ENCODE measurements around the gene CACNB2. TPM values are rescaled to one million over a fixed set of nuclear protein-coding genes. Genes with fewer than 3 reads are reported as not detected.

The CACNB2 gene
- total RNA-seq, 6 experiments from 2014 or later: not detected

DNA sequence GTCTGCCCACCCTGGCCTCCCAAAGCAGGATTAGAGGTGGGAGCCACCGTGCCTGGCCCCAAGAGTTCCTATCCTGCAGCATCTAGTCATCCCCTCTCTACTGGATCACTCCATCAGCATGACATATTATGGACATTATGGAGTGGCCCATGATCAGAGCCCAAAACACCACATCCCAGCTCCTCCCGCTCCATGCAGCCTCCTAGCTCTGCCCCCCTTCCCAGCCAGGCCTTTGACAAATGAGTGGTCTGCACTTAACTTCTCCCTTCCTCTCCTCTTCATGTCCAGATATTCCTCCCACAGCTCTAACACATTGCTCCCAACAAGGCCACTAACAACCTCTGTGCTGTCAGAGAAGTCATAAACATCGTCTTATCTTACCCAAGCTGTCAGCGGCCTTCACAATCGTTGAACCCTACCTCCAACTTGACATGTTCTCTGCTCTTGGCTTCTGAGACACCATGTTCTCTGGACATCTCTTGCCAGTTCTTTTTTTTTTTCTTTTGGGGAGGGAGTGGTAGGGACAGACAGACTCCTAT, 323.5 kb downstream of the CACNB2 start:
- H3K27me3 Mint-ChIP-seq (ENCODE audit: insufficient read depth): peaks cover 2% of the 10 kb centered on the region; the same call in 1 of the 2 replicates
- no peaks in the 10 kb centered on the region for H3K4me1 Mint-ChIP-seq (ENCODE audit: low read depth)
- DNase-seq: no peak
- no peaks in the 10 kb centered on the region for H3K36me3 Mint-ChIP-seq (ENCODE audit: low read depth)
- TF ChIP-seq, protein P1, sequence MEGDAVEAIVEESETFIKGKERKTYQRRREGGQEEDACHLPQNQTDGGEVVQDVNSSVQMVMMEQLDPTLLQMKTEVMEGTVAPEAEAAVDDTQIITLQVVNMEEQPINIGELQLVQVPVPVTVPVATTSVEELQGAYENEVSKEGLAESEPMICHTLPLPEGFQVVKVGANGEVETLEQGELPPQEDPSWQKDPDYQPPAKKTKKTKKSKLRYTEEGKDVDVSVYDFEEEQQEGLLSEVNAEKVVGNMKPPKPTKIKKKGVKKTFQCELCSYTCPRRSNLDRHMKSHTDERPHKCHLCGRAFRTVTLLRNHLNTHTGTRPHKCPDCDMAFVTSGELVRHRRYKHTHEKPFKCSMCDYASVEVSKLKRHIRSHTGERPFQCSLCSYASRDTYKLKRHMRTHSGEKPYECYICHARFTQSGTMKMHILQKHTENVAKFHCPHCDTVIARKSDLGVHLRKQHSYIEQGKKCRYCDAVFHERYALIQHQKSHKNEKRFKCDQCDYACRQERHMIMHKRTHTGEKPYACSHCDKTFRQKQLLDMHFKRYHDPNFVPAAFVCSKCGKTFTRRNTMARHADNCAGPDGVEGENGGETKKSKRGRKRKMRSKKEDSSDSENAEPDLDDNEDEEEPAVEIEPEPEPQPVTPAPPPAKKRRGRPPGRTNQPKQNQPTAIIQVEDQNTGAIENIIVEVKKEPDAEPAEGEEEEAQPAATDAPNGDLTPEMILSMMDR (IDR thresholded peaks at IDR 0.05): no peak
- H3K9me3 Mint-ChIP-seq: peaks cover 25% of the 10 kb centered on the region; the same call in 1 of the 2 replicates
- no peak overlapping the region for H3K27ac Mint-ChIP-seq
- H3K4me3 Mint-ChIP-seq: no peak overlapping the region

DNA sequence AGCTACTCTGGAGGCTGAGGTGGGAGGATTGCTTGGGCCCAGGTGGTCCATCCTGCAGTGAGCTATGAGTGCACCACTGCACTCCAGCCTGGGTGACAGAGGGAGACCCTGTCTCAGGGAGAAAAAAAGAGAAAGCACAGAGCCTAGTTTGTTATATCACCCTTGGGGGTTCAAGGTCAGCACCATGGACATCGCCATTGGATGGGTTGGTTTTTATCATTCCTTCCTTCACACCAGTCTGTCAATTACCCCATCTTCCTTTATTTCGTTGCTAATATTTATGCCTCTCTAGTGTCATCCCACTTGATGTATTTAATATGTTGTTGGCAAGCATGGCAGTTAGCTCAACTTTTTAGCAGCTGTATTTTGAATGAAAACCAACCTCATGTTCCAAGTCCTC, 328.9 kb downstream of the CACNB2 start:
- H3K27ac Mint-ChIP-seq: no peak overlapping the region

DNA sequence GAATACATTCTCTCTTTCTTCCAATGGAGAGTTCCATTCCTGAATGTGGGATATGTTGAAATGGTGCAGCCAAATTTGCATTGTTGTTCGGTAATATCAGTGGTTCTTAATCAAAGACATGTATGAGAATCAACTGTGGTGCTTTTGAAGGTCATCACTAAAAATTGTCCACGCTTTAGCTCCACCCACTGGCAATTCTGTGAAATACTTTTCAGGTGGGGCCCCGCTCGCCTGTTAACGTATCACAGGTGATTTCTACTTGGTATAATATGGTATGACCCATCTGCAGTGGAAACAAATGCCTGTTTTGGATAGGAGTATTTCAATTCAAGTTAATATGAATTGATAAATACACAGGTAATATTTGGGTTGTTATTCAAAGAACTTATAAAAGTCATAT, 332.8 kb downstream of the CACNB2 start:
- H3K4me3 Mint-ChIP-seq: no peak overlapping the region
- no peaks in the 10 kb centered on the region for H3K9me3 Mint-ChIP-seq
- TF ChIP-seq, protein P1 (IDR thresholded peaks at IDR 0.05): 0 out of 2 replicates have a peak, but pooled peaks have one; percentile 13
- DNase-seq: no peak
- no peaks in the 10 kb centered on the region; the same call in 1 of the 2 replicates for H3K4me1 Mint-ChIP-seq (ENCODE audit: low read depth)
- H3K27ac Mint-ChIP-seq: no peak overlapping the region
- H3K36me3 Mint-ChIP-seq (ENCODE audit: low read depth): no peaks in the 10 kb centered on the region
- no peaks in the 10 kb centered on the region; the same call in 1 of the 2 replicates for H3K27me3 Mint-ChIP-seq (ENCODE audit: insufficient read depth)

More for the DNA sequence above, 328.9 kb downstream of the CACNB2 start:
- Mint-ChIP-seq H3K36me3 (ENCODE audit: low read depth) (no peaks in the 10 kb centered on the region), H3K9me3 (peaks cover 11% of the 10 kb centered on the region; the same call in 1 of the 2 replicates), H3K4me3 (no peak overlapping the region), H3K27me3 (ENCODE audit: insufficient read depth) (no peaks in the 10 kb centered on the region; the same call in 1 of the 2 replicates), H3K4me1 (ENCODE audit: low read depth) (no peaks in the 10 kb centered on the region; the same call in 1 of the 2 replicates)
- TF ChIP-seq, protein P1 (IDR thresholded peaks at IDR 0.05): no peak
- no peak for DNase-seq

DNA sequence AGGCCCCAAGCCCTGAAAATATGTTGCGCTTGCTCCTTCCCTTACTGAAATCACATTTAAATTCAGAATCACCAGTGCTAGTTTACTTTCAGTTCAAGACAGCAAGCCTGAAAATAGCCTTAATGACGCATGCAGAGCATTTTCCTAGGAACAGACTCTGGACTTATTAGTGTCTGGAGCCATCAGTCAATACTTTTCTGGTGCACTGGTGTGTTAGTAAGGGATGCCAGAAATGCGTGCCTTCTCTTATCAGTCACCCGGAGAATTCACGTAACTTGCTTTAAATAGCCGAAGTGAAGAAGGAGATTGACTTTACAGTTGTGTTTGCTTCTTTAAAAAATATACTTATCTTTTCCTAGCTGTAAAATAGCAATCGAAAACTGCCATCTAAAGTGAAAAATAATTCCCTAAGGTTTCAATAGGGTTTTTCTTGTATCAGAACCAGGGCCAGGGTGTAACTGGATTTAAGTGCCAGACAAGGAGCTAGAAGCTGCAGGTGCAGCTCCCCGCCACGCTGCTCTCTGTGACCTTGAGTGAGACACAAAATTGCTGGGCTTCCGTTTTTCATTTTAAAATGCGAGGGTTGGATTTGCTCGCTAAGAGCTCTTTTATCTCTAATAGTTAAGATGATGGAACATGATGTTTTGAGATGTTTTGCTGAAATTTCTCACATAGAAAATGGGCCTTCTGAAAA, 333.3 kb downstream of the CACNB2 start:
- TF ChIP-seq, protein P1 (IDR thresholded peaks at IDR 0.05): no peak
- H3K27ac Mint-ChIP-seq: no peak overlapping the region
- DNase-seq: no peak
- no peaks in the 10 kb centered on the region for H3K9me3 Mint-ChIP-seq
- no peaks in the 10 kb centered on the region; the same call in 1 of the 2 replicates for H3K27me3 Mint-ChIP-seq (ENCODE audit: insufficient read depth)
- no peaks in the 10 kb centered on the region for H3K36me3 Mint-ChIP-seq (ENCODE audit: low read depth)
- H3K4me3 Mint-ChIP-seq: peak overlapping the region; percentile 16; the same call in 1 of the 2 replicates
- H3K4me1 Mint-ChIP-seq (ENCODE audit: low read depth): no peaks in the 10 kb centered on the region; the same call in 1 of the 2 replicates

DNA sequence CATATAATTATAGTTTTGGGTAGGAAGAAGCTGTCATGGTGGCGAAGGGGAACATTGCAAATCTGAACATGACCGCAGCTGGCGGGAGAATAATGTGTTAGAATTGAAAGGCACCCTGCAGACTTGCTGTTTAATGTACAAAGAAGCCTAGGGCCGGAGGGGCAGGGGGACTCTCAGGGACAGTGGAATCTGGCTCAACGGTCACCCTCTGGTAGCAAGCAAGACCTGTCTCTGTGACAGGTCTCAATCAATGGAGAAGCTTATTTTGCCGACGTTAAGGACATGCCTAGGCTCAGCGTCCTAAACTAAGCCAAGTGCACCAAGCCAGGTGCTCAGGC, 333.9 kb downstream of the CACNB2 start:
- no peak for DNase-seq
- TF ChIP-seq, protein P1 (IDR thresholded peaks at IDR 0.05): no peak
- H3K27me3 Mint-ChIP-seq (ENCODE audit: insufficient read depth): no peaks in the 10 kb centered on the region; the same call in 1 of the 2 replicates
- H3K27ac Mint-ChIP-seq: no peak overlapping the region
- H3K9me3 Mint-ChIP-seq: no peaks in the 10 kb centered on the region
- no peak overlapping the region; the same call in 1 of the 2 replicates for H3K4me3 Mint-ChIP-seq
- no peaks in the 10 kb centered on the region for H3K36me3 Mint-ChIP-seq (ENCODE audit: low read depth)
- no peaks in the 10 kb centered on the region; the same call in 1 of the 2 replicates for H3K4me1 Mint-ChIP-seq (ENCODE audit: low read depth)

Data from HFFc6 (cell line).